Measurements from ENCODE around the gene SLC31A1.

- TF ChIP-seq CTCF (IDR thresholded peaks at IDR 0.05; ENCODE audit: extremely low read depth in 1 of 2, insufficient read depth in 1 of 2, low read depth in 1 of 2, low read length in 2 of 2) (no peak), POLR2A (IDR thresholded peaks at IDR 0.05; ENCODE audit: low read depth, low read length) (no peak), POLR2AphosphoS5 (IDR thresholded peaks at IDR 0.05; ENCODE audit: insufficient read depth, low read depth, low read length) (no peak), MAX (IDR thresholded peaks at IDR 0.05; ENCODE audit: insufficient read depth, insufficient read length) (no peak), EZH2 (IDR thresholded peaks at IDR 0.05; ENCODE audit: borderline replicate concordance, low read depth, low read length, severe bottlenecking) (no peak)
These were observed 44.1 kb upstream of the SLC31A1 start for GRCh38 chr9:113177251-113177650.
